Neural cell (in vitro differentiated cells): Measurements from ENCODE around the gene ESYT2. TPM values are rescaled to one million over a fixed set of nuclear protein-coding genes. Genes with fewer than 3 reads are reported as not detected.

Experiments
- H2AFZ ChIP-seq: fragments of 200-600, 300-800 bp; sonication (generic), shearing (Covaris generic); 2 replicates; pipeline ENCODE4 v1.6.0; 2014; ENCODE audit warnings: low read depth, mild to moderate bottlenecking, antibody characterized with exemption, low read length, moderate library complexity
- H3F3A ChIP-seq: fragments of 200-600 bp; shearing (Covaris generic); 2 replicates; pipeline ENCODE4 v1.6.1; 2016; ENCODE audit warnings: mild to moderate bottlenecking, moderate library complexity, mixed read lengths, antibody characterized with exemption, low read length; ENCODE audit not compliant: insufficient read depth, poor library complexity, severe bottlenecking
- H3K27ac ChIP-seq: fragments of 200-600, 300-800 bp; sonication (generic), shearing (Covaris generic); 2 replicates; pipeline ENCODE4 v1.5.1; 2014; ENCODE audit warnings: mild to moderate bottlenecking, low read length, moderate library complexity
- H3K27me3 ChIP-seq: fragments of 300-800, 200-600 bp; sonication (generic), shearing (Covaris generic); 2 replicates; pipeline ENCODE4 v1.6.0; 2014; ENCODE audit warnings: mild to moderate bottlenecking, low read depth, low read length, moderate library complexity; ENCODE audit not compliant: insufficient read depth
- H3K36me3 ChIP-seq: fragments of 300-800, 200-600 bp; sonication (generic), shearing (Covaris generic); 2 replicates; pipeline ENCODE4 v1.5.1; 2014; ENCODE audit warnings: mild to moderate bottlenecking, antibody characterized with exemption, low read length, moderate library complexity; ENCODE audit not compliant: insufficient read depth
- H3K4me2 ChIP-seq: fragments of 300-800, 200-600 bp; sonication (generic), shearing (Covaris generic); 2 replicates; pipeline ENCODE4 v1.6.0; 2014; ENCODE audit warnings: mild to moderate bottlenecking, low read length
- H3K4me3 ChIP-seq: fragments of 300-800, 200-600 bp; sonication (generic), shearing (Covaris generic); 2 replicates; pipeline ENCODE4 v1.5.1; 2014; ENCODE audit warnings: mild to moderate bottlenecking, low read length, moderate library complexity
- H3K79me2 ChIP-seq: fragments of 200-600 bp; shearing (Covaris generic); replicated peaks from 2 replicates; pipeline ENCODE4 v1.6.0; 2014; ENCODE audit warnings: mild to moderate bottlenecking, low read length, moderate library complexity; ENCODE audit not compliant: insufficient read depth
- H3K9ac ChIP-seq: fragments of 300-800, 200-600 bp; sonication (generic), shearing (Covaris generic); 2 replicates; pipeline ENCODE4 v1.6.1; 2016; ENCODE audit warnings: mild to moderate bottlenecking, low read length, mixed read lengths
- H3K9me2 ChIP-seq: fragments of 200-600 bp; shearing (Covaris generic); 2 replicates; pipeline ENCODE4 v1.6.1; 2016; ENCODE audit warnings: mild to moderate bottlenecking, low read length, mixed read lengths; ENCODE audit not compliant: insufficient read depth
- H3K9me3 ChIP-seq: fragments of 200-600, 300-800 bp; sonication (generic), shearing (Covaris generic); 2 replicates; pipeline ENCODE4 v1.6.1; 2016; ENCODE audit warnings: mild to moderate bottlenecking, mixed run types, low read length, moderate library complexity, mixed read lengths
- H4K20me1 ChIP-seq: fragments of 200-600 bp; shearing (Covaris generic); 2 replicates; pipeline ENCODE4 v1.6.1; 2016; ENCODE audit warnings: mild to moderate bottlenecking, mixed run types; ENCODE audit not compliant: insufficient read depth
- EP300 ChIP-seq: fragments of 450-650 bp; conservative IDR thresholded peaks from 2 replicates; pipeline ENCODE4 v1.6.1; 2014; ENCODE audit warnings: antibody characterized with exemption, mild to moderate bottlenecking, moderate library complexity; ENCODE audit not compliant: poor library complexity, severe bottlenecking
- EZH2 ChIP-seq: fragments of 200-600, 300-800 bp; shearing (Covaris generic), sonication (generic); IDR thresholded peaks from 2 replicates; pipeline ENCODE4 v1.6.1; 2014; ENCODE audit warnings: antibody characterized with exemption, low read length, borderline replicate concordance, mild to moderate bottlenecking; ENCODE audit not compliant: insufficient read depth, poor library complexity, severe bottlenecking
- MXI1 ChIP-seq: fragments of 450-650 bp; conservative IDR thresholded peaks from 2 replicates; pipeline ENCODE4 v1.6.1; 2014; ENCODE audit warnings: antibody characterized with exemption, mild to moderate bottlenecking; ENCODE audit not compliant: poor library complexity, severe bottlenecking
- POLR2AphosphoS5 ChIP-seq: IDR thresholded peaks from 2 replicates; pipeline ENCODE4 v1.6.1; 2012
- RAD21 ChIP-seq: fragments of 450-650 bp; conservative IDR thresholded peaks from 2 replicates; pipeline ENCODE4 v1.6.1; 2014; ENCODE audit warnings: antibody characterized with exemption, mild to moderate bottlenecking, moderate library complexity
- SMC3 ChIP-seq: fragments of 450-650 bp; conservative IDR thresholded peaks from 2 replicates; pipeline ENCODE4 v1.6.1; 2014; ENCODE audit warnings: antibody characterized with exemption, mild to moderate bottlenecking, moderate library complexity; ENCODE audit not compliant: poor library complexity
- TAF1 ChIP-seq: IDR thresholded peaks from 2 replicates; pipeline ENCODE4 v1.6.1; 2012; ENCODE audit warnings: low read depth
- polyA plus RNA-seq: library from polyadenylated mRNA; depleted of rRNA; stranded (reverse); fragments of >200 nt; gene quantifications from 2 replicates; pipeline ENCODE4 v1.2.3, GENCODE V29; 2014
- TF ChIP-seq, protein P1 (sequence below): fragments of 450-650 bp; IDR thresholded peaks from 2 replicates; pipeline ENCODE4 v1.5.1; 2014; ENCODE audit warnings: antibody characterized with exemption, mild to moderate bottlenecking, moderate library complexity; ENCODE audit not compliant: poor library complexity, severe bottlenecking
- TF ChIP-seq, protein P2 (sequence below): IDR thresholded peaks from 2 replicates; pipeline ENCODE4 v1.6.1; 2012; ENCODE audit warnings: borderline replicate concordance

ESYT2 gene
- polyA plus RNA-seq, 1 donor from 2014 or later, result 23.8 TPM

DNA sequence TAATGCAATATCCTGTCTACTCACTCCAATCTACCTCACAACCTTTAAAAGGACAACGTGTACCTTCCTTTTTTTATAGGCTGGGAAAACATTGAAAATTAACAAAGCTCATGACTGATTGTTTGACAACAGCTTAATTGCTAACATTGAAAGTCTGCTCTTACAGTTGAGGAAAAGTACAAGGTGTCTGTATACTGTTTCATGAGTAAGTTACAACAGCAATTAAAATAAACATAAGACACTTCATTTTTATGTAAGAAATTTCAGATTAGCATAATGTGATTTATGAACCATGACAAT lies 96.1 kb downstream of the ESYT2 start:
- TF ChIP-seq, protein P1, sequence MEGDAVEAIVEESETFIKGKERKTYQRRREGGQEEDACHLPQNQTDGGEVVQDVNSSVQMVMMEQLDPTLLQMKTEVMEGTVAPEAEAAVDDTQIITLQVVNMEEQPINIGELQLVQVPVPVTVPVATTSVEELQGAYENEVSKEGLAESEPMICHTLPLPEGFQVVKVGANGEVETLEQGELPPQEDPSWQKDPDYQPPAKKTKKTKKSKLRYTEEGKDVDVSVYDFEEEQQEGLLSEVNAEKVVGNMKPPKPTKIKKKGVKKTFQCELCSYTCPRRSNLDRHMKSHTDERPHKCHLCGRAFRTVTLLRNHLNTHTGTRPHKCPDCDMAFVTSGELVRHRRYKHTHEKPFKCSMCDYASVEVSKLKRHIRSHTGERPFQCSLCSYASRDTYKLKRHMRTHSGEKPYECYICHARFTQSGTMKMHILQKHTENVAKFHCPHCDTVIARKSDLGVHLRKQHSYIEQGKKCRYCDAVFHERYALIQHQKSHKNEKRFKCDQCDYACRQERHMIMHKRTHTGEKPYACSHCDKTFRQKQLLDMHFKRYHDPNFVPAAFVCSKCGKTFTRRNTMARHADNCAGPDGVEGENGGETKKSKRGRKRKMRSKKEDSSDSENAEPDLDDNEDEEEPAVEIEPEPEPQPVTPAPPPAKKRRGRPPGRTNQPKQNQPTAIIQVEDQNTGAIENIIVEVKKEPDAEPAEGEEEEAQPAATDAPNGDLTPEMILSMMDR, result no peak
- TF ChIP-seq TAF1, result no peak
- TF ChIP-seq POLR2AphosphoS5, result no peak
- no peak for TF ChIP-seq EP300
- TF ChIP-seq, protein P2, sequence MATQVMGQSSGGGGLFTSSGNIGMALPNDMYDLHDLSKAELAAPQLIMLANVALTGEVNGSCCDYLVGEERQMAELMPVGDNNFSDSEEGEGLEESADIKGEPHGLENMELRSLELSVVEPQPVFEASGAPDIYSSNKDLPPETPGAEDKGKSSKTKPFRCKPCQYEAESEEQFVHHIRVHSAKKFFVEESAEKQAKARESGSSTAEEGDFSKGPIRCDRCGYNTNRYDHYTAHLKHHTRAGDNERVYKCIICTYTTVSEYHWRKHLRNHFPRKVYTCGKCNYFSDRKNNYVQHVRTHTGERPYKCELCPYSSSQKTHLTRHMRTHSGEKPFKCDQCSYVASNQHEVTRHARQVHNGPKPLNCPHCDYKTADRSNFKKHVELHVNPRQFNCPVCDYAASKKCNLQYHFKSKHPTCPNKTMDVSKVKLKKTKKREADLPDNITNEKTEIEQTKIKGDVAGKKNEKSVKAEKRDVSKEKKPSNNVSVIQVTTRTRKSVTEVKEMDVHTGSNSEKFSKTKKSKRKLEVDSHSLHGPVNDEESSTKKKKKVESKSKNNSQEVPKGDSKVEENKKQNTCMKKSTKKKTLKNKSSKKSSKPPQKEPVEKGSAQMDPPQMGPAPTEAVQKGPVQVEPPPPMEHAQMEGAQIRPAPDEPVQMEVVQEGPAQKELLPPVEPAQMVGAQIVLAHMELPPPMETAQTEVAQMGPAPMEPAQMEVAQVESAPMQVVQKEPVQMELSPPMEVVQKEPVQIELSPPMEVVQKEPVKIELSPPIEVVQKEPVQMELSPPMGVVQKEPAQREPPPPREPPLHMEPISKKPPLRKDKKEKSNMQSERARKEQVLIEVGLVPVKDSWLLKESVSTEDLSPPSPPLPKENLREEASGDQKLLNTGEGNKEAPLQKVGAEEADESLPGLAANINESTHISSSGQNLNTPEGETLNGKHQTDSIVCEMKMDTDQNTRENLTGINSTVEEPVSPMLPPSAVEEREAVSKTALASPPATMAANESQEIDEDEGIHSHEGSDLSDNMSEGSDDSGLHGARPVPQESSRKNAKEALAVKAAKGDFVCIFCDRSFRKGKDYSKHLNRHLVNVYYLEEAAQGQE, result no peak
- TF ChIP-seq RAD21, result no peak
- no peak for TF ChIP-seq MXI1
- no peak for TF ChIP-seq SMC3
- Histone ChIP-seq H2AFZ (no peak overlapping the region), H3K27ac (no peak overlapping the region), H3K9me2 (no peaks in the 10 kb centered on the region), H3K4me2 (no peak overlapping the region), H3K4me3 (no peak overlapping the region), H3K27me3 (no peaks in the 10 kb centered on the region), H3K9me3 (no peaks in the 10 kb centered on the region), H3K9ac (no peak overlapping the region), H3F3A (no peaks in the 10 kb centered on the region), H3K79me2 (no peaks in the 10 kb centered on the region), H4K20me1 (no peaks in the 10 kb centered on the region), H3K36me3 (no peaks in the 10 kb centered on the region)

DNA sequence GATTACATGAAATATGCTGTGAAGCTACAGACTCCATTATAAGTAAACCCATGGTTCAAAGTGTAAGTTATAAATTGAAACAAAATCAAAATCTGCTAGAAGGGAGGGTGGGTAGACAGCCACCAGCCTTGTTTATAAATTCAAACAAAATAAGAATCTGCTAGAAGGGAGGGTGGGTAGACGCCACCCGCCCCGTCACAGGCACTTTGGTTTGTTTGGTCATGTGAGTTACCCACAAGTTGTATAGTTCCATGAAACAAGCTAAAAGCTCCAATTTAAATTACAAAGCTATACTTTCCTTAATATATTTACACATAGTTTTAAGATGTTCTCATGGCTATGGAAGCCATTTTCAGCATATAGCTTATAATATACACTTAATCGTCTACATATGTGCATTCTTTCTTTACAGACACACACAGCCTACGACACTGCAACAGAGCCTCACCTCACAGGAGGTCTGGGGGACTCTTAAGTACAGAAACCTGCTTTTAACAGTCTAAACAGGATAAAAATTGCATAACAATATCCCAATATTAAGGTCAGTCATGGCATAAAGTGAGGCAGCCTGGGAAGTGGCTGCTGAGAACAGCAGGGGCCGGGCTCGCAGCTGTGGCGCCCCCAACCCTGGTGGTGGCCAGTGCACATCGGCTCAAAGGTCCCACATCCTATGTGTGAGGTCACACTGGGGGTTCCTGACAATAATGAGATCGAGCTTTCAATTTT lies 96.7 kb downstream of the ESYT2 start:
- H3F3A ChIP-seq, result no peaks in the 10 kb centered on the region
- TF ChIP-seq MXI1 (no peak), EZH2 (no peak), SMC3 (no peak), RAD21 (no peak), POLR2AphosphoS5 (no peak), EP300 (no peak), TAF1 (no peak)
- TF ChIP-seq, protein P1, result no peak
- TF ChIP-seq, protein P2, result no peak
- H4K20me1 ChIP-seq, result no peaks in the 10 kb centered on the region
- no peak overlapping the region for H3K4me3 ChIP-seq
- no peak overlapping the region for H3K27ac ChIP-seq
- no peak overlapping the region for H3K4me2 ChIP-seq
- no peaks in the 10 kb centered on the region for H3K36me3 ChIP-seq
- no peaks in the 10 kb centered on the region for H3K9me2 ChIP-seq
- H3K9ac ChIP-seq, result no peak overlapping the region
- no peaks in the 10 kb centered on the region for H3K79me2 ChIP-seq
- no peak overlapping the region for H2AFZ ChIP-seq
- no peaks in the 10 kb centered on the region for H3K27me3 ChIP-seq
- H3K9me3 ChIP-seq, result no peaks in the 10 kb centered on the region
